Inflammatory macrophage (primary cell): Measurements from ENCODE around the gene ANKRD9.
"Not testable (repeated sequence)": the region's sequence is repeated elsewhere in the genome, so short reads cannot be mapped to it uniquely, and the experiment has no call there.

ENCODE experiments used
- DNase-seq, 2 donors: peaks; one replicate each; pipeline ENCODE4 v3.0.0-alpha.2; 2020 to 2022
- total RNA-seq, 18 experiments: gene quantifications; one replicate each; lab custom pipeline; 2026; ENCODE audit warnings: mixed read lengths in 6 of 18, inconsistent platforms in 2 of 18; lab: John Stamatoyannopoulos, UW

ANKRD9 gene, protein sequence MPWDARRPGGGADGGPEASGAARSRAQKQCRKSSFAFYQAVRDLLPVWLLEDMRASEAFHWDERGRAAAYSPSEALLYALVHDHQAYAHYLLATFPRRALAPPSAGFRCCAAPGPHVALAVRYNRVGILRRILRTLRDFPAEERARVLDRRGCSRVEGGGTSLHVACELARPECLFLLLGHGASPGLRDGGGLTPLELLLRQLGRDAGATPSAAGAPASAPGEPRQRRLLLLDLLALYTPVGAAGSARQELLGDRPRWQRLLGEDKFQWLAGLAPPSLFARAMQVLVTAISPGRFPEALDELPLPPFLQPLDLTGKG
- total RNA-seq: 4.9 to 59.2 (median 19.6) reads per million in 18 experiments

- peak; percentile 96 for DNase-seq
These were observed at the start of gene ANKRD9 for GRCh38 chr14:102509746-102510615. TSS of gene ANKRD9 (minus strand) at chr14:102509776. CDS start at chr14:102507889, 1,887 bp downstream.

DNA sequence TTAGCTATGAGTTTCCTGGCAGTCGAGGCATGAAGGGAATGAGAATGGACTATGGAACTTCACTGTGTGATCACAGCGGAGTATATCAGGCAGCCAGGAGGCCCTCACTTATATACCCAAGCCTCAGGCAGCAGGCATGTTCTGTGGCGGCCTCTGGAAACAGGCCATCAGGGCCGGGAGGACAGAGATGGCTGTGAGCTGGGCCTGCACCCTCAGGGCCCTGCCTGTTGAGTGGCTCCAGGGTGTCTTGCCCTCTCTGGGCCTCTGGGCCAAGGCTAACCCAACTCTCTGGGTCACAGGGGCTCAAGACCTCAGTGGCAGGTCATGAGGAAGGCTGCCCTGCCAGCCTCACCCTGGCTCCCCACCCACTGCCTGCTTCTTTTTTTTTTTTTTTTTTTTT, 49.0 kb upstream of the ANKRD9 start:
- DNase-seq: no peak

GRCh38 chr14:102557434-102558226, 48.1 kb upstream of the ANKRD9 start:
- DNase-seq: no peak

- no peak for DNase-seq
These were observed 46.6 kb upstream of the ANKRD9 start for GRCh38 chr14:102556098-102556677.

DNA sequence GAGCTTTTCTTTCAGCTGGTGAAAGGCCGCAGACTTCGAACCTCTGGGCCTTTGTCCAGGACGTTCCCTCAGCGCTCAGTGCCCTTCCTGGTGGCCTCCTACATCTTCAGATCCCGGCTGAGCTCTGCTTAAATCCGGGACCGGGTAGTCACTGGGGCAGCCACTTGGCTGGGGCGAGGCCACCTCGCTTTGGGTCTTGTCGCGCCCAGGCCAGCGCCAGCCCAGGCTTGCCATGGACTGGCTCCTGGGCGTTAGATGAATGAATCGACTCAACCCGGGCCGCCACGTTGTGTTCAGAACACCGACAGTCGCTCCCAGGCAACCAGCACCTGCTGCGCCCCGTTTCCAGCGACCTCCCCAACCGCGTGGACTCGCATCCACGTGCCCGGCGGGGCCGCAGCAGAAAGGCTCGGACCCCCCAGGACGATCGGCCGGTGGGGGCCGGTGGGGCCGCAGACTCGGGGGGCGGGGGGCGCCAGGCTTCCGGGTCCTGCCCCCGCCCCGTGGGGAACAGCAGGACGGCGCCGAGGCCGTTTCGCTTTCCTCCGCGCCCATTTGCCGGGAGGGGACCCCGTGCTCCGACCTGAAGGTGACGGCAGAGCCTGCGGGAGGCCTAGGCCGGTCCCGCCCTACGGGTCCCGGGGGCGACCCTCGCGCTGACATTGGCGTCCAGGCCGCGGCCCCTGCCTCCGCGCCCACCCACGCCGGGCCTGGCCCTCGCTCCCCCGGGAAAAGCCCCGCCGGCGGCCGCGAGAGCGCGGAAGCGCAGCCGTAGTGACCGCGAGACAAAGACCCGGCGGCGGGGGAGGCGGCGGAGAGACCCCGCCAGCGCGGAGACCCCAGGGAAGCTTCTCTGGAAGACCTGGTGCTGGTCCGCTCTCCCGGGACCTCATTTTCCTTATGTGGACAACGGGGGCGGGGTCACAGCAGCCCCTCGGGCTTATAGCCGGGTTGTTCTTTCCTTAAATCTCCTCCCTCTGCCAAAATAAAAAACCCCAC, 45.5 kb upstream of the ANKRD9 start:
- DNase-seq: peak; percentile 24 to 64

GRCh38 chr14:102551995-102552705, 42.6 kb upstream of the ANKRD9 start:
- DNase-seq: peak; percentile 39 to 66

DNA sequence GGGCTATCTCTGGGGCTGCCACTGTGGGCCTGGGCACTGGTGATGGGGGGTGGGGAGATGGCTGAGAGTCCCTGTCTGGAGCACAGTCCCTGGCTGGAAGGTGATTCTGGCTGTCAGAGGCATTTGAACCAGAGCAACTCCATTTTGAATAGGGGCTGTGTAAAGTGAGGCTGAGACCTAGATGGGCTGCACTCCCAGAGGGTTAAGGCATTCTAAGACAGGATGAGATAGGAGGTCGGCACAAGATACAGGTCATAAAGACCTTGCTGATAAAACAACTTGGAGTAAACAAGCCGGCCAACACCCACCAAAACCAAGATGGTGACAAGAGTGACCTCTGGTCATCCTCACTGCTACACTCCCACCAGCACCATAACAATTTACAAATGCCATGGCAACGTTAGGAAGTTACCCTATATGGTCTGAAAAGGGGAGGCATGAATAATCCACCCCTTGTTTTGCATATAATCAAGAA, 41.4 kb upstream of the ANKRD9 start:
- DNase-seq: peak; percentile 16 to 39

DNA sequence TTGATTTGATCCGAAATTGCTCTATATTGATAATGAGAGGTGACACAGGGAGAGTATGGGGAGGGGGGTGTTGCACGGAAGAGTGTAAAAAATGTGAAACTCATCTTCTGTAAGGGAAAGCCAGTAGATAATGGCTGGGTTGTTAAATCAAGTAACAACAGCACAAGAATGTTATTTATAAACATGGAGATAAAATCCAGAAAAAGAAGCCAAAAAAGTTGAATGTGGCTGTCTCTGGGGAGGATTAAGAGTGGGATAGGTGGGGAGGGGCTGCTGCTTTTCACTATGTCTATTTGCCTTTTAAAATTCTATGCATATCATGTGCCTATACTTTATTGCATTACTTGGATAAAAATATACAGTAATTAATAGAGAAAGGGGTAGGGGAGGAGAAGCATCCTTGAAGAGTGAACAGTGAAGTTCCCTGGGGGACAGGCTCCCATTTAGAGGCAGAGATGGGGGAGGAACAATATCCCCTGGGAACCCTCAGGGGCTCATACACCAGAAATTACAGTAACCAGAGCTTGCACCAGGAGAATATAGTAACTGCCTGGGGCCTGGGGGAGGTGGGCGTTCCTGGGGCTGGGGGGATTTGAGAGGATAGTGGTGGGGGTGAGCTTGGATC, 39.2 kb upstream of the ANKRD9 start:
- DNase-seq: no peak

DNA sequence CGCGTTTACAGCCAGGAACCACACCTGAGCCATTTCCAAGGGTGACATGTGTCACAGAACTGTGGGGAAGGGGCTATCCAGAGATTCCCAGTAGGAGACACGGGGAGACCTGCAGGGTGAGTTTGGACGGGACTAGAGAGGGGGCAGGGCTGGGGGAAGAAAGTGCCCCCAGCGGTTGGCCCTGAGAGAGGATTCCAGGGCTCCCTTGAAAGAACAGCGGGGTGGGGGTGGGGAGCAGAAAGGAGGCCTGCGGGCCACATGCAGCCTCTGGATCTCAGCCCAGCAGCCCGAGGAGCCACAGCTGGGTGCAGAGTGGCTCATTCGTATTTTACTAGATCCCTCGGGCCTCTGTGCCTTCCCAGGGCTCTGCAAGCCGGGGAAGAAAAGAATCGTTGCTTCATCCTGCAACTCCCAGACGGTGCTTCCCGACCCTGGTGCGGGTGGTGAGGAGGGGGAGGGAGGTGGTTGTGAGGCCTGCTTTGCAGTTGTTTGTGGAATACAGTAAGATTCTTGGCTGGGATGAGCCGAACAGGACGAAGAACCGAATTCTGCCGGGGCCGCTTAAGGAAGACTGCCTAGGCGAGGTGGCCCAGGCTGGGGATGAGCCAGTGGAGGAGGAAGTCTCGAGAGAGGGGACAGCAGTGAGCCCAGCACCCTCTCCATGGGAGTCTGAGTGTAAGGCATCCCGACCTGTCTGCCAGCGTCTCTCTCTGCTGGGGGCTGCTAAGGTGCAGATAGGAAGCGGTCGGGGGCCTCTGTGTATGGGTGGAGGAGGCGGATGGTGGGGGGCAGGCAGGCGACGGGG, 36.1 kb upstream of the ANKRD9 start:
- no peak for DNase-seq

- peak; percentile 27 to 30 for DNase-seq
These were observed 35.3 kb upstream of the ANKRD9 start for GRCh38 chr14:102544747-102545460.

DNA sequence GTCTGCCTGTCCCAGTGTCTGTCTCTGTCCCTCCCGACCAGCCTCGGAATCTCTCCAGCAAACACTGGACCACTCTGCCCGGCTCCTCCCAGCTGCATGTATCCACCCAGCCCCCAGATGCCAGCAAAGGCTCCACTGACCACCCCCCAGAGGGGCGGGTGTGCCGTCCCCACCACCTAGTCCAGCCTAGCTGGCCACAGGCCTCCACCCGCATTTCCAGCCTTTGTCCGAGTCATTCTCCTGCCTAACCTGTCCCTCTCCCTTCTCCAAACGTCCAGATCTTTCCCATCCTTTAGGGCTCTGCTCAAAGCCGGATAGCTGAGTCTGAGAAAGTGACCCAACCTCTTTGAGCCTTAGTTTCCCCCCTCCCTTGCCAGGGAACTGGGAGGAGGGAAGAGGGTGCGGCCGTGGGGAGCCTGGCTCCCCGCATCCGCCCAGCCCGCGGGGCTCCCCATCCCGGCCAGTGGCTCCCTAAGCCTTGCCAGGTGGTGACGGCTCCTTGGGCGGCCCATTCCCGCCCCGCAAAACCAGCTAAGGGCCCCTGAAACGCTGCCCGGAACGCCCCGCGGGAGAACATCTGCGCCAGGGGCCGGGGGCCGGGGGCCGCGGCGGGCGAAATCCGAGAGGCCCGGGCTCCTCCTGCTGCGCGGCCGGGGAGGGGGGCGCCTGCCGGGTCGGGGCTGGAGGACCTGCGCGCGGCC, 34.6 kb upstream of the ANKRD9 start:
- DNase-seq: no peak

DNA sequence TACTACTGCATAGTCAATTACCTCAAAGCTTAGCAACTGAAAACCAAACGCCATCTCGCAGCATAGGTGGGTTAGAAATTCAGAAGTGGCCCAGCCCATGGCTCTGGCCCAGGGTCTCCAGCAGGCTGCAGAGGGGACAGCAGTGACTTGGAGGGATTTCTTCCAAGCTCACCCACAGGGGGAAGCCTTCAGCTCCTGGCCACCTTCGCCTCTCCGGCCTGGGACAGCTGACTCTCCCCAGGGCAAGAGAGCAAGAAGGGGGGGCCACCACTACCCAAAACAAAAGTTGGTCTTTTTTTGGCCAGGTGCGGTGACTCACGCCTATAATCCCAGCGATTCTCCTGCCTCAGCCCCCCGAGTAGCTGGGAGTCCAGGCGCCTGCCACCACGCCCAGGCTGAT, 32.2 kb upstream of the ANKRD9 start:
- DNase-seq: no peak

- DNase-seq: not testable (repeated sequence)
These were observed 31.5 kb upstream of the ANKRD9 start for GRCh38 chr14:102541029-102541491.

GRCh38 chr14:102540315-102541028, 30.9 kb upstream of the ANKRD9 start:
- no peak for DNase-seq

DNA sequence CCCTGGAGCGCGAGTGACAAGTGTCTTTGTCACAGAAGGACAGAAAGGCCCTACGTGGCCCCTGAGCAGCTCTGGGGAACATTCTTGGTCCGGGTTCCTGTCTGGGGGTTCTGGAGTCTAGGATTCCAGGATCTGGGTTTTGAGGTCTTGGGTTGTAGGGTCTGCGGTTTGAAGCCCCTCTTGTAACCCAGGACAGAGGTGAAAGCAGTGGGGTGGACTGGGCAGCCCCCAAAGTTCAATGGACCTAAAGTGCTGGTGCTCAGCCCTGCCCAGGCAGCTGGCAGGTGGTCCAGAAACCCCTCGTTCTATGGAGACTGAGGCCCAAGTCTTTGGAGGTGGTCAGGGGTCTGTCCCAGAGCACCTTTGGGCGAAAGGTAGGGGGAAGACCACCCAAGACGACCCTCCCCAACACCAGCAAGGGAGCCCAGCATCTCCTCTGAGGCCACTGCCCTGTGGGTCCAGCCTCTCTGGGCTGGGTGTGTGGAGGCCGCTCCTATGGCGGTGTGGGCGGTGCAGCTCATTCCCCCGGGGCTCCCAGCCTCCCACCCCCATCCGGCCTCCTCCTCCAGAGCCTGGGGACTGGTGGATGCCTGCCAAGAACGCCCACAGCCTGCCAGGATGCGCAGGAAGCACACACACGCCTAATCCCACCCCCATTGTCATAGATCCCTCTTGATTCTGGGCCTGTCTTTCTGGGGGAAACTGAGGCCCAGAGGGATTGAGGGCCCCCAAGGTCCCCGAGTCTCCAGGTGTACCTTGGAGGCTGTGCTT, 30.2 kb upstream of the ANKRD9 start:
- no peak for DNase-seq
